Esophagus squamous epithelium (tissue), 4 donors: ENCODE results near the gene APMAP.

ENCODE experiments used
- CTCF ChIP-seq, 6 experiments: fragments of 450-650 bp in 4 of 6; fragments of 200-600 bp in 2 of 6; sonication (generic) in 2 of 6; IDR thresholded peaks; one replicate each; pipeline ENCODE4 v1.5.1; 2016 to 2019; ENCODE audit warnings: antibody characterized with exemption in 6 of 6, mild to moderate bottlenecking in 4 of 6, moderate library complexity in 4 of 6
- POLR2A ChIP-seq, 4 donors: fragments of 450-650 bp; IDR thresholded peaks; one replicate each; pipeline ENCODE4 v1.6.1; 2017; ENCODE audit warnings: antibody characterized with exemption in 4 of 4, mild to moderate bottlenecking in 4 of 4, moderate library complexity in 3 of 4

- TF ChIP-seq CTCF (IDR thresholded peaks at IDR 0.05): no peak
- TF ChIP-seq POLR2A (IDR thresholded peaks at IDR 0.05): no peak
Observed at GRCh38 chr20:25005220-25005619, 12.7 kb upstream of the APMAP start.
